SKM-1 (cell line): ENCODE measurements around the gene MFSD12.

ENCODE experiments used
- DNase-seq: peaks from one replicate; lab custom pipeline; 2025; ENCODE audit not compliant: unreplicated experiment; lab: John Stamatoyannopoulos, UW

The MFSD12 gene

GRCh38 chr19:3556978-3557460 lies 367 bp downstream of the MFSD12 start:
- no peak for DNase-seq

GRCh38 chr19:3556423-3556977 lies 886 bp downstream of the MFSD12 start:
- DNase-seq = no peak

- no peak for DNase-seq
These were observed 1.5 kb downstream of the MFSD12 start for GRCh38 chr19:3555653-3556422.

GRCh38 chr19:3554254-3555083 lies 2.9 kb downstream of the MFSD12 start:
- no peak for DNase-seq

- no peak for DNase-seq
These were observed 5.6 kb downstream of the MFSD12 start for GRCh38 chr19:3551792-3552095.

GRCh38 chr19:3550947-3551791 lies 6.2 kb downstream of the MFSD12 start:
- no peak for DNase-seq

- no peak for DNase-seq
These were observed 7.6 kb downstream of the MFSD12 start for GRCh38 chr19:3549816-3550215.

GRCh38 chr19:3548606-3549005 lies 8.8 kb downstream of the MFSD12 start:
- DNase-seq = peak; percentile 81

GRCh38 chr19:3547767-3548282 lies 9.6 kb downstream of the MFSD12 start:
- DNase-seq = no peak

- no peak for DNase-seq
These were observed 10.1 kb downstream of the MFSD12 start for GRCh38 chr19:3547301-3547731.

- no peak for DNase-seq
These were observed 11.3 kb downstream of the MFSD12 start for GRCh38 chr19:3546119-3546518.

GRCh38 chr19:3545669-3546034 lies 11.7 kb downstream of the MFSD12 start:
- no peak for DNase-seq

GRCh38 chr19:3544742-3545668 lies 12.4 kb downstream of the MFSD12 start:
- DNase-seq = peak; percentile 45

- DNase-seq = no peak
These were observed 13.4 kb downstream of the MFSD12 start for GRCh38 chr19:3544058-3544376.

GRCh38 chr19:3543150-3544057 lies 14.0 kb downstream of the MFSD12 start:
- DNase-seq = no peak

- DNase-seq = no peak
These were observed 17.6 kb downstream of the MFSD12 start for GRCh38 chr19:3539756-3540118.

- DNase-seq = no peak
These were observed 18.2 kb downstream of the MFSD12 start, which contains the start of gene TEKTIP1 for GRCh38 chr19:3538965-3539755. Gene TEKTIP1 (plus strand): TSS chr19:3539174. CDS start chr19:3539178, 4 bp downstream.
